Measurements from ENCODE around the gene CTDP1. TPM values are rescaled to one million over a fixed set of nuclear protein-coding genes. Genes with fewer than 3 reads are reported as not detected.

The CTDP1 gene
- total RNA-seq, 2 experiments from 2014 or later: 69.0 to 79.6 TPM

DNA sequence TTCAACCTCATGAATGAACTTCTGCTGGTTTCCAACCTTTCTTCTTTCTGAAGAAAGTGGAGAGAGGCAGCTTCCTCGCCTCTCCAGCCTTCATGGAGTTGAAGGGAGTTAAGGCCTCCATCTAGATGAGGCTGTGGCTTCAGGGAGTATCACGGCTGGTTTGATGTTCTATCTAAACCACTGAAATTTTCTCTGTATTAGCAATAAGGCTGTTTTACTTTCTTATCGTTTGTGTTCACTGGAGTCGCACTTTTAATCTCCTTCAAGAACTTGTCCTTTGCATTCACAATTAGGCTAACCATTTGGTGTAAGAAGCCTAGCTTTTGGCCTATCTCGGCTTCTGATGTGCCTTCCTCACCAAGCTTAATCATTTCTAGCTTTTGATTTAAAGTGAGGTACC lies 19.9 kb upstream of the CTDP1 start:
- Mint-ChIP-seq H3K27ac (no peak overlapping the region), H3K9me3 (no peaks in the 10 kb centered on the region), H3K36me3 (ENCODE audit: low read depth) (no peaks in the 10 kb centered on the region), H3K27me3 (peaks cover 9% of the 10 kb centered on the region), H3K4me3 (no peak overlapping the region), H3K4me1 (ENCODE audit: low read depth) (no peaks in the 10 kb centered on the region)
- intact Hi-C loops (cut with DNase I, micrococcal nuclease): no loop called here
- Histone ChIP-seq H3K27ac (ENCODE audit: low read depth in 1 of 2, low read length in 2 of 2) (no peak overlapping the region), H3K27me3 (ENCODE audit: control insufficient read depth in 1 of 2, insufficient read depth in 2 of 2, low read length in 2 of 2) (peaks cover 0 to 6% of the 10 kb centered on the region in 2 experiments), H3K4me3 (ENCODE audit: low read length) (no peak overlapping the region), H3K4me1 (ENCODE audit: insufficient read depth, low read length) (no peaks in the 10 kb centered on the region), H3K9me3 (ENCODE audit: control insufficient read depth in 1 of 2, insufficient read depth in 1 of 2, low read length in 2 of 2) (no peaks in the 10 kb centered on the region), H3K36me3 (ENCODE audit: insufficient read depth, low read length) (no peaks in the 10 kb centered on the region)
- ATAC-seq (ENCODE audit: poor library complexity) (no peak), DNase-seq (no peak)
- POLR2A ChIA-PET: no interaction called here
- TF ChIP-seq, protein P1, sequence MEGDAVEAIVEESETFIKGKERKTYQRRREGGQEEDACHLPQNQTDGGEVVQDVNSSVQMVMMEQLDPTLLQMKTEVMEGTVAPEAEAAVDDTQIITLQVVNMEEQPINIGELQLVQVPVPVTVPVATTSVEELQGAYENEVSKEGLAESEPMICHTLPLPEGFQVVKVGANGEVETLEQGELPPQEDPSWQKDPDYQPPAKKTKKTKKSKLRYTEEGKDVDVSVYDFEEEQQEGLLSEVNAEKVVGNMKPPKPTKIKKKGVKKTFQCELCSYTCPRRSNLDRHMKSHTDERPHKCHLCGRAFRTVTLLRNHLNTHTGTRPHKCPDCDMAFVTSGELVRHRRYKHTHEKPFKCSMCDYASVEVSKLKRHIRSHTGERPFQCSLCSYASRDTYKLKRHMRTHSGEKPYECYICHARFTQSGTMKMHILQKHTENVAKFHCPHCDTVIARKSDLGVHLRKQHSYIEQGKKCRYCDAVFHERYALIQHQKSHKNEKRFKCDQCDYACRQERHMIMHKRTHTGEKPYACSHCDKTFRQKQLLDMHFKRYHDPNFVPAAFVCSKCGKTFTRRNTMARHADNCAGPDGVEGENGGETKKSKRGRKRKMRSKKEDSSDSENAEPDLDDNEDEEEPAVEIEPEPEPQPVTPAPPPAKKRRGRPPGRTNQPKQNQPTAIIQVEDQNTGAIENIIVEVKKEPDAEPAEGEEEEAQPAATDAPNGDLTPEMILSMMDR (IDR thresholded peaks at IDR 0.05): no peak
- CTCF ChIA-PET: no interaction called here

DNA sequence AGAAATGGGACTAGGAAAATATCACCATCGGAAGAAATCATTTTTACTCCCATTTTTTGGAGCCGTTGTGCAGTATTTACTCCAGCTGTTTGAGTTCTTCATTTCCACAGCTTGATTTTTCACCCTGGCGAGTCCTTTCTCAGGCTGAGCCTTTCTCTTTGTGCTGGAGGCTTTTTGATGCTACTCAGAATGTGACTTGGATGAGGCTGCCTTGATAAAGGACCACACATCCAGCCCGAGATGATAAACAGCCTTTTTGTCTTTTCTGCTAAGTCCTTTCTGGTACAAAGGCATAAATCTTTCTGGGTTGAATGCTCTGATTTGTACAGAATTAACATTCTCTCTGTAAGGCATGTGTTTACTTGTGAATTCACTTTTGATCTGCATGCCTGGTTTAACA lies 17.6 kb upstream of the CTDP1 start:
- Histone ChIP-seq H3K27ac (ENCODE audit: low read depth in 1 of 2, low read length in 2 of 2) (no peak overlapping the region), H3K4me3 (ENCODE audit: low read length) (no peak overlapping the region), H3K4me1 (ENCODE audit: insufficient read depth, low read length) (no peaks in the 10 kb centered on the region), H3K27me3 (ENCODE audit: control insufficient read depth in 1 of 2, insufficient read depth in 2 of 2, low read length in 2 of 2) (peaks cover 0 to 6% of the 10 kb centered on the region in 2 experiments), H3K9me3 (ENCODE audit: control insufficient read depth in 1 of 2, insufficient read depth in 1 of 2, low read length in 2 of 2) (no peaks in the 10 kb centered on the region), H3K36me3 (ENCODE audit: insufficient read depth, low read length) (no peaks in the 10 kb centered on the region)
- CTCF ChIA-PET: no interaction called here
- no peak overlapping the region for H3K4me3 Mint-ChIP-seq
- intact Hi-C loops (cut with DNase I, micrococcal nuclease): no loop called here
- no peaks in the 10 kb centered on the region for H3K4me1 Mint-ChIP-seq (ENCODE audit: low read depth)
- DNase-seq: no peak
- no peak for ATAC-seq (ENCODE audit: poor library complexity)
- H3K27me3 Mint-ChIP-seq: peaks cover 9% of the 10 kb centered on the region
- POLR2A ChIA-PET: no interaction called here
- no peaks in the 10 kb centered on the region for H3K36me3 Mint-ChIP-seq (ENCODE audit: low read depth)
- H3K9me3 Mint-ChIP-seq: no peaks in the 10 kb centered on the region
- TF ChIP-seq, protein P1 (IDR thresholded peaks at IDR 0.05): no peak
- no peak overlapping the region for H3K27ac Mint-ChIP-seq

DNA sequence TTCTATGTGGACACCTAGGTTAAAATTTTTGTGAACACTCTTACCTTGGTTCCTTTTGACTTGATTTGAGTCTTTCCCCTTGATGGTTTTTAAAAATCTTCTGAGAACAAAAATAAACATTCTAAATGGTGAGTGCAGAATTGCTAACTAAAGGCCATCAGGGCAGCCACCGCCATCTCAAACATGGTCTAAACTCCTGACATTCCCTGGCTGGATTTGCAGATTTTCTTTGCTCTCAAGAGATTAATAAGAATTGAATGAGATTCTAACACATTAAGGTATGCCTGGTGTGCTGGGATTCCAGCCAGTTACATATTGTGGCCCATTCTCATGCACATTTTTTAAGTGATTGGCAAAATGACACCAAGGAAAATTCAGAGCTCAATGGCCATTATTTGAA lies 17.2 kb upstream of the CTDP1 start:
- H3K27ac Mint-ChIP-seq: no peak overlapping the region
- no peak for DNase-seq
- no peak for ATAC-seq (ENCODE audit: poor library complexity)

More for the DNA sequence above, 17.2 kb upstream of the CTDP1 start:
- TF ChIP-seq, protein P1 (IDR thresholded peaks at IDR 0.05): no peak
- ChIA-PET POLR2A (no interaction called here), CTCF (no interaction called here)
- Mint-ChIP-seq H3K36me3 (ENCODE audit: low read depth) (no peaks in the 10 kb centered on the region), H3K27me3 (peaks cover 9% of the 10 kb centered on the region), H3K4me1 (ENCODE audit: low read depth) (no peaks in the 10 kb centered on the region), H3K4me3 (no peak overlapping the region), H3K9me3 (no peaks in the 10 kb centered on the region)
- no peak overlapping the region for H3K4me3 ChIP-seq (ENCODE audit: low read length)
- no peak overlapping the region for H3K27ac ChIP-seq (ENCODE audit: low read depth in 1 of 2, low read length in 2 of 2)
- no peaks in the 10 kb centered on the region for H3K36me3 ChIP-seq (ENCODE audit: insufficient read depth, low read length)
- intact Hi-C loops (cut with DNase I, micrococcal nuclease): no loop called here
- H3K4me1 ChIP-seq (ENCODE audit: insufficient read depth, low read length): no peaks in the 10 kb centered on the region
- H3K9me3 ChIP-seq (ENCODE audit: control insufficient read depth in 1 of 2, insufficient read depth in 1 of 2, low read length in 2 of 2): no peaks in the 10 kb centered on the region
- peaks cover 0 to 6% of the 10 kb centered on the region in 2 experiments for H3K27me3 ChIP-seq (ENCODE audit: control insufficient read depth in 1 of 2, insufficient read depth in 2 of 2, low read length in 2 of 2)
